GM13977 (cell line): Measurements from ENCODE around the gene ATP2A3.
A peak's percentile ranks its signal among the peaks of the same experiment; 100 is the strongest.

Experiments used
- DNase-seq: peaks from one replicate; pipeline ENCODE4 v3.0.0; 2012; ENCODE audit warnings: low spot score
- CTCF ChIP-seq: IDR thresholded peaks from 2 replicates; pipeline ENCODE4 v1.5.1; 2012; ENCODE audit warnings: mild to moderate bottlenecking, control low read depth; ENCODE audit not compliant: insufficient read depth; ENCODE audit errors: extremely low read depth, missing control alignments
- in situ Hi-C: fragments of 300-500 bp; cut with MboI; formaldehyde crosslinking; loops from one replicate; pipeline ENCODE4 v1.12.0; 2022; ENCODE audit warnings: low sequenced_read_pairs, low pct_unique_long_range_greater_than_20kb, mixed read lengths, inconsistent platforms; ENCODE audit not compliant: unreplicated experiment

ATP2A3 gene

GRCh38 chr17:3968886-3969524 is 4.8 kb upstream of the ATP2A3 start:
- in situ Hi-C loops: no loop called here
- no peak for TF ChIP-seq CTCF
- DNase-seq: no peak

GRCh38 chr17:3968015-3968414 is 3.8 kb upstream of the ATP2A3 start:
- in situ Hi-C loops: no loop called here
- no peak for DNase-seq
- no peak for TF ChIP-seq CTCF

DNA sequence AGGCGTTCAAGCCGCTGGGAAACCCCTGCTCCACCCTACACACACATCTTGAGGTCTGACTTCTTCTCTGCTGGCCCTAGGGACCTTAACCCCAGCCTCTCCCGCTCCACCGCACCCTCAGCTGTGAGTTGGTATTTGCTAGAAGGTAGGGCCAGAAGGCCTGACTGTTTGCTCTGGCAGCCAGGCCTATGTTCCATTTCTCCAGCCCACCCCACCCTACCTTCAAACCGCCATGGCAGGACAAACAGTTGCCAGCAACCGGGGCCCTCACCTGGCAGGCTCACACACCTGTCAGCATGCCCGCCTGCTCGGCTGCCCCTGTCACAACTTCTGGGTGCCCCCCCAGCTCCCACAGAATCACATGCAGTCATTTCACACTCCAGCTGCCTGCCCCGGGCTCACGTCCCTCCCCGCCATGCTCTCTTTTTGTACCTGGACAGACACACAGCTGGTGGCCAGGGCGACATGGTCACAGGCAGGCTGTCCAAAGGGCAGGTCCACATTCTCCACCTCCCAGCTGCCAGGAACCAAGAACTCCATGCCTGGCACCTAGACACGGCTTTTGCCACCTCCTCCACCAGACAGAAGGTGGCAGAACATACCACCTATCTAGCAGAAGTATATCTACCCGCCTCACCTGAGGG is 2.6 kb upstream of the ATP2A3 start:
- TF ChIP-seq CTCF: peak; percentile 27
- in situ Hi-C loops: no loop called here
- DNase-seq: no peak

DNA sequence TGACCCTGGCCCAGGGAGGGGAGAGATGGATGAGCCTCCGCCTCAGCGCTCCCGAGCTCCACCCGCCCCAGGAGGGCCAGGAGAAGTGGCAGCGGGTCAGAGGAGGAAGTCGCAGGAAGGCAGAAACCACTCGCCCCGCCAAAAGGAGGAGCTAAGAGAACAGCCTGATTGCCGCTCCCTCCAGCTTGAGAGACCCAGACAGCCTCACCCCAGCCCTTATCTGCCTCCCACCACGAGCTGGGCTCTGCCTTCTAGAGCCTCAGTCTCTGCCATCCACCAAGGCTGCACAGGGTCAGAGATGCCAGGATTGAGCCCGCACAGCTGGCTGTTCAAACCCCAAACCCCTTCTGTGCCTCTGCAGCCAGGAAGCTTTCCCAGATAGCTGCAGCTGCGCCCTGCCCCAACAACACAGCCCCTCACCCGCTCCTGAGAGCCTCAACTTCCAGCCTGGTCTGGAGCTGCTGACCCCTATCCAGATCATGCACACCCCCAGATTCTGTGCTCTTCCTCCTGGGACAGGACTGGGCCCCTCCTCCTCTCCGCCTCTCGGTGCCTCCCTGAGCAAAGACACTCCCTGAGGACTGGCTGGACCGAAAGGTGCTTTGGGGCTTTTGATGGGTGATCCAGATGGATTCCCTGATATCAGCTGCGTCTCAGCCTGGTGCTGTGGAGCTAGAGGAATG is 1.0 kb upstream of the ATP2A3 start:
- in situ Hi-C loops: no loop called here
- peak; percentile 85 for DNase-seq
- TF ChIP-seq CTCF: peak; percentile 18

- no peak for TF ChIP-seq CTCF
- in situ Hi-C loops: no loop called here
- DNase-seq: peak; percentile 76
Observed at GRCh38 chr17:3963237-3964201, 718 bp downstream of the ATP2A3 start.

DNA sequence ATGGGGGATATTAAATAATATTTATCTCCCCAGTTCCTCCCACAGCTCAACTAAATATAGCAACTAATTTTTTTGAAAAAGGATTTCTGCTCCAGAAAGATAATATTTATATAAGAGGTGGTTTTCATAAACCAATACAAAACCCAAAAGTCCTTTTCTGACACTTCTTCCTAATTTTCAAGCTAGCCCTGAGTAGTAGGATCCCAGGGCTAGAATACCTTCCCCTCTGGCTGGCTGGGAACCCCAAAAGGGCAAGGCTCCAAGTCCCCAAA is 1.3 kb downstream of the ATP2A3 start:
- in situ Hi-C loops: no loop called here
- no peak for TF ChIP-seq CTCF
- DNase-seq: no peak
